ENCODE results near the gene GDAP2.

DNA sequence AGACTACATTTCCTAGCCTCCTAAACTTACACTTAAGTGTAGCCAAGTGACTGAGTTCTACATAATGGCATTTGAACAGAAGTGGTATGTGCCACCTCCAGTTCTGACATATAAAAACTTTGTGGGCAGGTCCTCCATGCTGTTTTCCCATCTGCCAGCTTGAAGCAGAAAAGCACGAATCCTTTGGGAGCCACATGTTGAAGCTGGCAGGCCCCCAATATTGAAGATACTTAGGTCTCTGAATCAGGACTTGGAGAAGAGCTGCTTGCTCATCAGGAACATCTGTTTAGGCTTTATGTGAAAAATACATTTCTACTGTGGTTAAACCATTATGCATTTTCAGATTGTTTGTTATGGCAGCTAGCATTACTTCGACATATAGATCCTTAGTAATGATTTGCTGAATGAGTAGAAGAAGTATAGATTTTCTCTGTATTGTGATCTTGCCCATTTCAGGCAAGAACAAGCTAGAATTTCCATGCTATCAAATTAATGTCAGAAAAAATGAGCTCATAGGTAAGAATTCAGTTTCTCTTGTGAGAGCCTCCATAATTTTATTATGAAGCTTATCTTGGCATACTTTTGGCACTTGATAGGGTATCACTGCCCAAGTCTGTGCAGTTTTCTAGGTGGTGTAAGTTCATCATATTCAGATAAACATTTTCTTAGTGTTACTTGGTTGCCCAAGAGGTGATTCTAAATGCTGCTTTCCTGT, 68.4 kb downstream of the GDAP2 start:
- TF ChIP-seq CTCF (IDR thresholded peaks at IDR 0.05; ENCODE audit: low read length) (no peak), EZH2 (IDR thresholded peaks at IDR 0.05; ENCODE audit: borderline replicate concordance, low read length) (no peak)
